Hepatocyte (in vitro differentiated cells): ENCODE results near the gene INHBC. TPM values are rescaled to one million over a fixed set of nuclear protein-coding genes. Genes with fewer than 3 reads are reported as not detected.

ENCODE experiments used
- DNase-seq: peaks from one replicate; pipeline ENCODE4 v3.0.0-alpha.2; 2016; ENCODE audit warnings: low spot score
- H2AFZ ChIP-seq: fragments of 200-600 bp; sonication (generic); 2 replicates; pipeline ENCODE4 v1.6.0; 2016; ENCODE audit warnings: antibody characterized with exemption, mild to moderate bottlenecking
- H3K27ac ChIP-seq: fragments of 200-600 bp; sonication (generic); 2 replicates; pipeline ENCODE4 v1.5.1; 2016; ENCODE audit warnings: mild to moderate bottlenecking
- H3K27me3 ChIP-seq: fragments of 200-600 bp; sonication (generic); 2 replicates; pipeline ENCODE4 v1.6.1; 2016
- H3K36me3 ChIP-seq: fragments of 200-600 bp; sonication (generic); replicated peaks from 2 replicates; pipeline ENCODE4 v1.5.1; 2016; ENCODE audit warnings: low read depth; ENCODE audit not compliant: insufficient read depth
- H3K4me1 ChIP-seq: fragments of 200-600 bp; sonication (generic); 2 replicates; pipeline ENCODE4 v1.5.1; 2016; ENCODE audit warnings: mild to moderate bottlenecking, moderate library complexity; ENCODE audit not compliant: insufficient read depth
- H3K4me2 ChIP-seq: fragments of 200-600 bp; sonication (generic); 2 replicates; pipeline ENCODE4 v1.6.0; 2016
- H3K4me3 ChIP-seq: fragments of 200-600 bp; sonication (generic); 2 replicates; pipeline ENCODE4 v1.5.1; 2016; ENCODE audit warnings: mild to moderate bottlenecking
- H3K79me2 ChIP-seq: fragments of 200-600 bp; sonication (generic); 2 replicates; pipeline ENCODE4 v1.6.0; 2017; ENCODE audit warnings: mild to moderate bottlenecking
- H3K9me2 ChIP-seq: fragments of 200-600 bp; sonication (generic); replicated peaks from 2 replicates; pipeline ENCODE4 v1.6.0; 2017; ENCODE audit warnings: mild to moderate bottlenecking; ENCODE audit not compliant: insufficient read depth
- H3K9me3 ChIP-seq: fragments of 200-600 bp; sonication (generic); 2 replicates; pipeline ENCODE4 v1.5.1; 2016; ENCODE audit warnings: low read depth, mild to moderate bottlenecking
- H4K20me1 ChIP-seq: fragments of 200-600 bp; sonication (generic); 2 replicates; pipeline ENCODE4 v1.6.0; 2016; ENCODE audit warnings: mild to moderate bottlenecking; ENCODE audit not compliant: insufficient read depth, poor library complexity, severe bottlenecking
- EZH2 ChIP-seq: fragments of 200-600 bp; sonication (generic); IDR thresholded peaks from 2 replicates; pipeline ENCODE4 v1.6.1; 2016; ENCODE audit warnings: antibody characterized with exemption, mild to moderate bottlenecking, borderline replicate concordance
- EZH2phosphoT487 ChIP-seq: fragments of 200-600 bp; sonication (generic); IDR thresholded peaks from one replicate; pipeline ENCODE4 v1.6.1; 2018; ENCODE audit warnings: antibody characterized with exemption, mild to moderate bottlenecking, low read depth, moderate library complexity; ENCODE audit not compliant: unreplicated experiment, severe bottlenecking
- WGBS: methylation state at CpG from one replicate; pipeline ENCODE4 v1.1.6; 2016; ENCODE audit warnings: low lambda C conversion rate; ENCODE audit errors: missing lambda C conversion rate; 5-methylcytosine and 5-hydroxymethylcytosine counted together
- polyA plus RNA-seq: library from polyadenylated mRNA; unstranded; fragments of >200 nt; fragmentation: Nextera tagmentation; extraction: Ambion mirVana; gene quantifications from 2 replicates; pipeline ENCODE4 v1.2.1, GENCODE V29; 2016
- total RNA-seq: library from RNA; depleted of rRNA; stranded (reverse); fragments of >200 nt; gene quantifications from 2 replicates; pipeline ENCODE4 v1.2.3, GENCODE V29; 2014
- TF ChIP-seq, protein P1 (sequence below): fragments of 200-600 bp; sonication (generic); IDR thresholded peaks from 2 replicates; pipeline ENCODE4 v1.5.1; 2016; ENCODE audit warnings: antibody characterized with exemption, mild to moderate bottlenecking; ENCODE audit not compliant: poor library complexity

INHBC gene
- total and polyA plus RNA-seq, 2 experiments from 2014 or later, result 1.8 to 3.4 TPM

DNA sequence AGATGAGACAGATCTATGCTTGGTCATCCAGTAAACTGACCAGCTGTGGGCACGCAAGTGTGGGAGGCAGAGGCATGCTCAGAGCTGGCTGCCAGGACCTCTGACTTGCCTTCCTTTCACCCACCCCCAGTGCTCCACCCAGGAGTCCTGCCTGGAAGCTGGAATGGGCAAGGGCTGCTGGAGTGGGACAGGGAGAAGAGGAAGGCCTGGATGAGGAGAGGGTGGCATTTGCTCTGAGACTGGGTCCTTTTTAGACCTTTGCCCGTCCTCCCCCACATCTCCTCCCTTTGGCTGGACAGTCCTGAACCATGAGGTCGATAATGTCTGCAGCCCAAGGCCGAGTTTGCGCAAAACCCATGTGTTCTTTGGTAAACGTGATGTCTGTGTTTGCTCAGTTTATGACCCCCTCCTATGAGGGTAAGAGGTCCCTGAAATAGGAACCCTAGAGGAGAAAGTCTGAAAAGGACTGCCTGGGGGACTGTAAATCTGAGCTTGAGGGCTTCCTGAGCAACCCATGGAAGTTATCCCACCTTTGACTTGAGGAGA, 16.7 kb downstream of the INHBC start:
- 65% methylated on average over 6 of the region's 6 CpGs for WGBS
- Histone ChIP-seq H2AFZ (no peak overlapping the region), H3K27me3 (no peaks in the 10 kb centered on the region), H3K36me3 (no peaks in the 10 kb centered on the region), H3K4me3 (no peak overlapping the region), H3K79me2 (no peaks in the 10 kb centered on the region), H3K27ac (peak overlapping the region; percentile 84), H4K20me1 (no peaks in the 10 kb centered on the region), H3K9me3 (no peaks in the 10 kb centered on the region), H3K4me2 (peak overlapping the region; percentile 10), H3K9me2 (no peaks in the 10 kb centered on the region), H3K4me1 (peaks cover 42% of the 10 kb centered on the region)
- TF ChIP-seq, protein P1, sequence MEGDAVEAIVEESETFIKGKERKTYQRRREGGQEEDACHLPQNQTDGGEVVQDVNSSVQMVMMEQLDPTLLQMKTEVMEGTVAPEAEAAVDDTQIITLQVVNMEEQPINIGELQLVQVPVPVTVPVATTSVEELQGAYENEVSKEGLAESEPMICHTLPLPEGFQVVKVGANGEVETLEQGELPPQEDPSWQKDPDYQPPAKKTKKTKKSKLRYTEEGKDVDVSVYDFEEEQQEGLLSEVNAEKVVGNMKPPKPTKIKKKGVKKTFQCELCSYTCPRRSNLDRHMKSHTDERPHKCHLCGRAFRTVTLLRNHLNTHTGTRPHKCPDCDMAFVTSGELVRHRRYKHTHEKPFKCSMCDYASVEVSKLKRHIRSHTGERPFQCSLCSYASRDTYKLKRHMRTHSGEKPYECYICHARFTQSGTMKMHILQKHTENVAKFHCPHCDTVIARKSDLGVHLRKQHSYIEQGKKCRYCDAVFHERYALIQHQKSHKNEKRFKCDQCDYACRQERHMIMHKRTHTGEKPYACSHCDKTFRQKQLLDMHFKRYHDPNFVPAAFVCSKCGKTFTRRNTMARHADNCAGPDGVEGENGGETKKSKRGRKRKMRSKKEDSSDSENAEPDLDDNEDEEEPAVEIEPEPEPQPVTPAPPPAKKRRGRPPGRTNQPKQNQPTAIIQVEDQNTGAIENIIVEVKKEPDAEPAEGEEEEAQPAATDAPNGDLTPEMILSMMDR, result no peak
- no peak for TF ChIP-seq EZH2
- DNase-seq, result peak; percentile 61

DNA sequence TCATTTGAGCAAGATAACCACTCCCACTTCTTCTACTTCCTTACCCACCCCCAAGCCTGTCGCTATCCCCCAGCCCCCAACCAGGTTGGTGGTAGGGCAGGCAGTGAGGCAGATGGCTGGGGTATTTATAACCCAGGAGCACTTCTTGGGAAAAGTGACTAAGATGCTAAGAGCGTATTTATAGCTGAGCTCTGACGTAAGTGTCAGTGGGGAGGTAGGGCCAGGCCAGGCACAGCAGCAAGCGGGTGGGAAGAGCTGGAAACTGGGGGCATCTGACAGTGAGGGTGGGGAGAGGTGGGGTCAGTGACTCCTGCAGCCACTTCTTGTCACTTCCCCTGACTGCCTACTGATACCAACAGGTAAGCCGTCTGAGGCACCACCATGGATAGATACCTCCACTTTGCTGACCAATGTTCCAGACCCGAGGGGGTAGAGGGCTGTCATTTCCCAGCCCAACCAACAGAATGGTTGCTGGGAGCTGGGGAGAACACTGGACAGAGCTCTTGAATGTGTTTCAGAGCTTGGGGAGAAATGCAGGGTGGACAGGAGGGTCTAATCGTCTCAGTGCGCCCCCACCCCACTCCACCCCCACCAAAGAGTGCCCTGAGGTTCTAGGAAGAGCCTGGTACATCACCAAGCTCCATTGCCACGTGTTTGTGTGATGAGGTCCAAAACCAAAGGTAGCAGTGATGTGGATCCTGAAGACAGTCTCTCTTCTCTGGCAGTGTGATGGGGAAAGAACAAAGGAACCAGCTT, 17.8 kb downstream of the INHBC start:
- Histone ChIP-seq H3K27ac (peak overlapping the region; percentile 87), H4K20me1 (no peaks in the 10 kb centered on the region), H3K9me2 (no peaks in the 10 kb centered on the region), H2AFZ (no peak overlapping the region), H3K79me2 (no peaks in the 10 kb centered on the region), H3K27me3 (no peaks in the 10 kb centered on the region), H3K36me3 (no peaks in the 10 kb centered on the region), H3K4me3 (no peak overlapping the region), H3K4me2 (peak overlapping the region; percentile 10), H3K4me1 (peaks cover 42% of the 10 kb centered on the region), H3K9me3 (no peaks in the 10 kb centered on the region)
- peak; percentile 88 for DNase-seq
- WGBS, result 24% methylated on average over 9 of the region's 9 CpGs
- TF ChIP-seq, protein P1, result no peak
- TF ChIP-seq EZH2phosphoT487 (no peak), EZH2 (no peak)

DNA sequence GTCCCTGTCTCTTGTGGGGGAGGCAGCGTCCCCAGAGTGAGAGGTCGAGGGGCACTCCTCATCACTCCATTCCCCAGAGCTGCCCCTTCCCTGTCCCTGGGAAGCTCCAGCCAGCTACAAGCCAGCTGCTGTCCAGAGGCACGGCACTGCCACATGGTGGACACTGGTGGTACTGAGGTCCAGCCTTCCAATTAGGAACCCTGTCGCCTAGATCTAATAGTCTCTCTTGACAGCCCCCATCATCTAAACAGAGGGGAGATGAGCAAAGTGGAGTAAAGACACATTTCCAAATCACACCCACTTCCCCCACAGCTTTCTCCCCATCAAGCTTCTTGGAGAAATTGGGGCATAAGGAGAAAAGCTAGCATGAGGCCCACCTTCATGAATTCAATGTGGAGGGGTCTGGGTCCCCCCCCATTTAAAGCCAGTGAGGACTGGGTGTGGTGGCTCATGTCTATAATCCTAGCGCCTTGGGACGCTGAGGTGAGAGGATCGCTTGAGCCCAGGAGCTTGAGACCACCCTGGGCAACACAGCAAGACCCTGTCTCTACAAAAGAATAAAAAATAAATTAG, 18.4 kb downstream of the INHBC start:
- peaks cover 42% of the 10 kb centered on the region for H3K4me1 ChIP-seq
- H3K4me2 ChIP-seq, result no peak overlapping the region
- no peak overlapping the region for H3K4me3 ChIP-seq
- H3K27me3 ChIP-seq, result no peaks in the 10 kb centered on the region
- no peaks in the 10 kb centered on the region for H3K9me2 ChIP-seq
- H2AFZ ChIP-seq, result no peak overlapping the region
- 34% methylated on average over 7 of the region's 7 CpGs for WGBS
- no peaks in the 10 kb centered on the region for H3K9me3 ChIP-seq
- H3K79me2 ChIP-seq, result no peaks in the 10 kb centered on the region
- no peaks in the 10 kb centered on the region for H4K20me1 ChIP-seq
- H3K27ac ChIP-seq, result peak overlapping the region; percentile 87
- TF ChIP-seq, protein P1, result peak; percentile 92
- no peak for TF ChIP-seq EZH2
- H3K36me3 ChIP-seq, result no peaks in the 10 kb centered on the region
- DNase-seq, result peak; percentile 90
